Astrocyte of the cerebellum (primary cell): ENCODE results near the gene LRRC46.

Experiments used
- DNase-seq: peaks from one replicate; pipeline ENCODE4 v3.0.0-alpha.2; 2011; ENCODE audit warnings: low read depth
- H3K4me3 ChIP-seq: 2 replicates; pipeline ENCODE4 v1.5.1; 2011; ENCODE audit warnings: mild to moderate bottlenecking, low read depth, low read length, moderate library complexity
- CTCF ChIP-seq: IDR thresholded peaks from 2 replicates; pipeline ENCODE4 v1.5.1; 2012; ENCODE audit warnings: low read length, low read depth, moderate library complexity, mild to moderate bottlenecking; ENCODE audit errors: missing control alignments
- in situ Hi-C: cut with HindIII; loops from 2 replicates; pipeline ENCODE4 v1.10.0; 2017; ENCODE audit warnings: low sequenced_read_pairs

LRRC46 gene

DNA sequence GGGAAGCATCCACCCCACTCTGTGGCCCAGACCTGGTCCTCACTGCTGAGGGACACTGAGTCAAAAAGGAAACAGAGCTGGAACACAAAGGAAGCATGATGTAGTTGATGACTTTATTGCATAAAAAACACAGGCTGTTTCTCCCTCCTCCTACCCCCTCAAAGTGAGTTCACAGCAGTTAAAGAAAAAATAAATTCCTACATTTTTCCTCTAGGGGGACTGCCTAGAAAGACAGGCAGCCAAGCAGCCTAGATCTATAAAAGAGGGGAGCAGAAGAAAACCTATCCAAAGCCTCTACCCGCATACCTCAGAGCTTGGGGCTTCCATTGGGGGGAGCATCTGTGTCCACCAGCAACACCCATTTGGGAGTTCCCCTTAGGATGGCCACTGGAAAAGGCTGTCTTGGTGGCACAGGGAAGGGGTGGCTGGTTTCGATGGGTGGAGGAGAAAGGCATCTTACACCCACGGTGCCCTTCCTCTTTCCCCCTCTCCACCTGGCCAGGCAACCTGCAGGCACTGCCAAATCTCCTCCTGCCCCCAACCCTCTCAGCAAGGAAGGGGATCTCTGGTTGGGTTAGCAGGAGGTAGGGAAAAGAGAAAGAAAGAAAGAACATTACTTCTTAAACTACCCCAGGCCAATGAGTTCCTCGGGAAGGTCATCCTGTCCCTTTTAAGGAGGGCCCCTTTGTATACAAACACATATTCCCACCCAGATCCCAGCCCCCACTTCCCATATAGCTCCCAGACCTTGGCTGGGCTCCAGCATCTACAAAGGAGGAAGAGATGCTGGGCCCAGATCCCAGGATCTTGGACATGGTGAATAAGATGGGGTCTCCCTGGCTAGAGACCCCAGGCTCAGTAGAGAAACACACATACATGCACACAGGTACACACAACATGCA lies 13.6 kb downstream of the LRRC46 start:
- in situ Hi-C loops = no loop called here
- no peak for DNase-seq
- no peak overlapping the region for H3K4me3 ChIP-seq
- TF ChIP-seq CTCF = peak; percentile 50

- no peak overlapping the region for H3K4me3 ChIP-seq
- no peak for DNase-seq
- in situ Hi-C loops = no loop called here
Measured at GRCh38 chr17:47845716-47846075, 14.2 kb downstream of the LRRC46 start.

DNA sequence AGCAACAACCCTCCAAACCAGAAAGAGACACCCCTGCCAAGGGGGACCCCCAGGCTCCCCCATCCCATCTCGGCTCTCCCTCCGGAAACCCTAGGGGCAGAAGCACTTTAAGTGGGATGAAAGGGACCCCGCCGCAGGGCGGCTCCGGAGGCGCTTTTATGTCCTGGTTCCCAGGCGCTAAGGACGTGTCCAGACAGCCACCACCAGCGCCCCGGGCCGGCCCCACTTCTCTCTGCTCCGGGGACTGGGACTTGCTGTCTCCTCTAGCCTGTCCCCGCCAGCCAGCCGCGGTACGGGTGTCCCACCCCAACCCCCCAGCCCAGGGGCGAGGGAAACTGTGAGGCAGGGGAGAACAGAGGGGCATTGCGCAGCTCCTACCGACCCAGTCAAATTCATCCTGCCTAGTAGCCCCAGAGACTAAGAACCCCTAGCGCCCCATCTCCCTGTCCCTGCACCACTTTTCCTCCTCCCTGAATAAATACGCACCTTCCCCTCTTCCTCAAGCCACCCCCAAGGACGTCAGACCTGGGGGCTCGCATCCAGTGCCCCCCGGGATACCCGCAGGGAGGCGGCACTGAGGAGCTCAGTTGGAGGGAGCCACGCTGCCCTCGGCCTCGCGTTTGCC lies 15.4 kb downstream of the LRRC46 start:
- in situ Hi-C loops = no loop called here

More at GRCh38 chr17:47845716-47846075, 14.2 kb downstream of the LRRC46 start:
- no peak for TF ChIP-seq CTCF

DNA sequence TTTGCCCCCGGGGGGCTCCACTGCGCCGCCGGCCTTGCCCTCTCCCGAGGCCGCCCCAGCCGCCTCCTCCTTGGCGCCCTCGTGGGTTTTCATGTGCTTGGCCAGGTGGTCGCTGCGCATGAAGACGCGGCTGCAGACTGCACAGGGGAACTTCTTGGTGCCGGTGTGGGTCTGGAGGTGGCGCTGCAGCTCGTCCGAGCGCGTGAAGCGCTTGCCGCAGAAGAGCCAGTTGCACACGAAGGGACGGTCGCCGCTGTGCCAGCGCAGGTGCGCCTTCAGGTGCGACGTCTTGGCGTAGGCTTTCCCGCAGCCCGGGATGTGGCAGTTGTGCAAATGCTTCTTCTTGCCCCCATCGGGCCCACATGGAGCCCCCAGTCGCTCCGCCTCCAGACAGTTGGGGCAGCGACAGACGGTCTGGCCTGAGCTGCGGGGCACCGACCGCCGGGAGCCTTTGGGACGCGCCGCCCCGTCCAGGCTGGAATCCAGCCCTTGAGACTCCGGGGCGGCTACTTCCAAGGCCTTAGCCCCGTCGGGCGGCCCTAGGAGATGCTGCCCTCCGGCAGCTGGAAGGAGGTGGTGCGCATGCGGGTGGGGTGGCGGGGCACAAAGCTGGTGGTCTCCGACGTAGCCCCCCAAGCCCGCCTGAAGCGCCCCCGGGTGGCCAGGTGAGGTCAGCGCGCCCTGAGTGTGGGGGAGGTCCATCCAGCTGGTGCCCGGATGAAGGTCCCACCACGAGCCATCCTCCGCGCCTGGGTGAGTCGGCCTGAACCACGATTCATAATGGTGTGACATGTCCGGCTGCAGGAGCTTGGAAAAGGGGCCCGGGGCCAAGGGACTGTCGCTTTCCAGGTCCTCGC lies 16.1 kb downstream of the LRRC46 start:
- H3K4me3 ChIP-seq = no peak overlapping the region
- DNase-seq = no peak
- TF ChIP-seq CTCF = peak; percentile 13
- in situ Hi-C loops = no loop called here

More for the DNA sequence above, 15.4 kb downstream of the LRRC46 start:
- TF ChIP-seq CTCF = no peak
- H3K4me3 ChIP-seq = no peak overlapping the region
- no peak for DNase-seq

- TF ChIP-seq CTCF = no peak
- H3K4me3 ChIP-seq = no peak overlapping the region
- in situ Hi-C loops = no loop called here
- DNase-seq = no peak
Measured at GRCh38 chr17:47848198-47848513, 16.7 kb downstream of the LRRC46 start.

DNA sequence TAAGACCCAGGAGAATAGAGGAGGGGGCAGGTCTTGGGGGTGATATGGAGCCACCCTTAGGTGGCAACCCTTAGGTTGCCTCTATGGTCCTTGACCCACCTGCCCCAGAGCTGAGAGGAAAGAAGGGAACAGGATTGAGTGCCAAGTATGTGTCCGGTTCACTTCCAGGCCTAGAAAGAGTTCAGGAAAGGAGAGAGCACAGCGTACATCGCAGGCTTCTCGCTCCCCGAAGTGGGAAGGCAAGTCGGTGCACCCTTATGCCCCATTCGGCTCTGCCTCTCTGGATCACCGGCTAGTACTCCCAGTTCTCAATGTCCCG lies 18.9 kb downstream of the LRRC46 start:
- no peak for TF ChIP-seq CTCF
- no peak overlapping the region for H3K4me3 ChIP-seq
- in situ Hi-C loops = no loop called here
- DNase-seq = no peak
